Left kidney (tissue), 2 donors: ENCODE measurements around the gene SEZ6. TPM values are rescaled to one million over a fixed set of nuclear protein-coding genes. Genes with fewer than 3 reads are reported as not detected.

Experiments used
- DNase-seq: peaks from one replicate; pipeline ENCODE4 v3.0.0-alpha.2; 2013
- polyA plus RNA-seq: library from polyadenylated mRNA; unstranded; fragments of 120-200 nt; gene quantifications from one replicate; pipeline ENCODE4 v1.2.1, GENCODE V29; 2013; ENCODE audit not compliant: insufficient read length

Gene SEZ6
- polyA plus RNA-seq, 1 donor: 0.63 TPM

DNA sequence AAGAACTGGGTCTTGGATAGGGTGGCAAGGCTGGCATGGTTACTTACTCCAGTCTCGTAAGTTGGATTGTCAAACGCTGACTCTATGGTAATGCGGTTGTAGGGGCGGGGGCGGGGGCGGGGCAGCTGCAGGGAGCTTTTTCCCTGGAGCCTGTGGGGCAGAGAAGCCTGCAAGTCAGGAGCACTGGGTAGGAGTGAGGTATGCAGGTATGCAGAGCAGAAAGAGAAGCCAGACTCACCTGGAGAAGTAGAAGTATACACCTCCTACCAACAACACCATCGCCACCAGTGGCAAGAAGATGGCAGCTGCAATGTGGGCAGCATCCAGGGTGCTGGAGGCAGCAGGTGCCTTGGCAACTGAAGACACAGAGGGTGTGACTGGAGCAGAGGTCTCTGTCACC, 49.7 kb downstream of the SEZ6 start:
- DNase-seq: no peak

DNA sequence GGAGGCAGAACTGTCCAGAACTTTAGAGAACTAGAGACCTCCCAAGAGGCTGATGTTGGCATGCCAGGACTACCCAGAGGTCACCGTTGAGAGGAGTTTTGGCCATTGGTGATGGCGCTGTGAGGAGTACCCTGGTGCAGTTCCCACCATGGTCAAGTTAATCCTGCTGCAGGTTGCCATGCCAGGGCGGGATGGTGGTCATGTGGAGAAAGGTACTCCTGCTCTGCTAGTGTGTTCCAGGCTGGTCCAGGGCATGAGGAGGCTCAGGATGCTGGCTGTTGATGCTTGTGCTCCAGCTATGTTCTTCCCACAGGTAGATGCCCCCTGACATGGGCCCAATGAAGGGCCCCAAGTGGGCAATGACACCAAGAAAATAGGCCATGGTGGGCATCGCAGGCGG, 50.4 kb downstream of the SEZ6 start:
- no peak for DNase-seq

DNA sequence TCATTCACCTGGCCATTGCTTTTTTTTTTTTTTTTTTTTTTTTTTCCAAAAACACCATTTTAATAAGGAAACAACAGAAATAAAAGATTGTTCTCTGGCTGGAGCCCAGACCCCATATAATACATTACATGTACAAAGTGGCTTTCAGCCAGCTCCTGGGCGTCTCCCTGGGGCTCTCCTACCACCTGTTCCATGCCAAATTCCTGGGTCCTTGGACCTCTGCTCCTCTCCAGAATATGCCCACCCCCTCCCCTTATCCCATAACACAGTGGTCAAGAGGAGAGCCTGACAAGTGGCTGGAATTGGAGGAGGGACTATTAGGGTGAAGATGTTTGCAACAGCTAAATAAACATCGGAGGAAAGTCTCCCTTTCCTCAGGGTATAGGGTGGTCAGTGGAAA, 50.9 kb downstream of the SEZ6 start:
- no peak for DNase-seq

DNA sequence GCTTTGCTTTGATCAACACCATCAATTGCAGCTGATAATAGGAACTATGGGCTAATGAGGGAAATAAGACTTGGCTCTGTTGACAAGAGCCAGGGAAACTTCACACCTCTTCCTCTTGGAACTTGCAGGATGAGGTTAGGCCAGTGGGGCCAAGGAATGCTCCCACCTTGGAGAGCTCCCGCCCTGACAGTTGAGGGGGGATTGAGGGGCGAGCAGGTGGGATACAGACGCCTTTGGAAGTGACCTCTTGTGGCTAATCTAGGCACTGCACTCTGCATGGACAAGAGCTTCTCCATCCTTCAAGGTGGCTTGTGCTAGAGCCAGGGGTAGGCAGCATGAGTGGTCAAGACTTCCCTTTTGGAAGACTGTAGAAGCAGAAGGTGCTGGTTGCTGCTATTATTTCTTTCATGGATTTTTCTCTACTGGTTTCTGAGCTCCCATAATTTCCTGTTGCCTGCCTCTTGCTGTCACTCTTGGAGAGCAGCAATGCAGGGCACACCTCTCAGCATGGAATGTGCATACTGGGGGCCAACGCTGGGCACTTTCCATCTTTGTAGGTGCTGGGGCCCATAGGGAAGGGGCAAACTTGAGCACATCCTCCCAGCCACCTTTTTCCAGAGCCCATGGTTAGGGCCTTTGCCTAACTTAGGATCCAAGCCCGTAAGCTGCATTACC, 52.3 kb downstream of the SEZ6 start:
- peak; percentile 52 for DNase-seq

DNA sequence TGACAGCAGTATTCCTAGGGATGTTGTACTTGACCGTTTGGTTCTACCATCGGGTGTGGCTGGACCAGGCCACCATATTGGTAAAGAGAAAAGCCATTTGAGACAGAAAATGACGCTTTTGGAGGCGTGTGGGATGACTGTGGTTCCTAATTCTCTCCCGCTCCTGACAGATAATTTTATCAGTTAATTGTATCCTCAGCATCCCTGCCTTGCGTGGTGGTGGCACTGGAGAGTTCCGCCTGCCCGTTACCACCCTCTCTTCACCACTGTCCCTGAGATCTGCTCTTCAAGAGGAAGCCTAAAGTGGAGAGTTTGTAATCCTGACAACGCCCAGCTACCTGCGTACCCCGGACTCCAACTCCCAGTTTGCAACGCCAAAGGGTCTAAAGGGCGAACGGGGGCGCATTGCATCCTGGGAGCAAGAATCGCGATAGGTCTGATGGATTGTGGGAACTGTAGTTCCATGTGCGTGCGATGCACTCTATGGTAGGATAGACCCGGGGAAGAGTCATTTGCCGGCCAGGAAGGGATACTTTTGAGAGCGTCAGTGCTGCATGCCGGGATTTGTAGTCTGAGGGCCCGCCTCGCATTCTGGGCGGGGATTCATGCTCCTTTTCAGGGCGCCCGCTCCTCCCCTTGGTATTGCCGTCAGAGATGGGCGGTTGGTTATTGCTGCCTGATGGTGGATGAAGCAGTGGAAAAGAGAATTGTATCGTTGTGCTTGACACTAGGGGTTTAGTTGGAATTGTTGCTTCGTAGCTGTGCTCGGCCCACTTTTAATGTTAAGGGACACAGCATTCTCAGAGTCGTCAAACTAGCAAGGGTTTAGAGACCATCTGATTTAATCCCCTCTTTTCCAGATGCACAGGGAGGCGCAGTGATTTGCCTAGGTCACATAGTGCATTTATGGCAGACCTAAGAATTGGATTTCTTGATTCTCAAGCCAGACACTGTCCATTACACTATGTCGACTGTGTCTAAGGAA, 53.5 kb downstream of the SEZ6 start:
- DNase-seq: peak; percentile 99

DNA sequence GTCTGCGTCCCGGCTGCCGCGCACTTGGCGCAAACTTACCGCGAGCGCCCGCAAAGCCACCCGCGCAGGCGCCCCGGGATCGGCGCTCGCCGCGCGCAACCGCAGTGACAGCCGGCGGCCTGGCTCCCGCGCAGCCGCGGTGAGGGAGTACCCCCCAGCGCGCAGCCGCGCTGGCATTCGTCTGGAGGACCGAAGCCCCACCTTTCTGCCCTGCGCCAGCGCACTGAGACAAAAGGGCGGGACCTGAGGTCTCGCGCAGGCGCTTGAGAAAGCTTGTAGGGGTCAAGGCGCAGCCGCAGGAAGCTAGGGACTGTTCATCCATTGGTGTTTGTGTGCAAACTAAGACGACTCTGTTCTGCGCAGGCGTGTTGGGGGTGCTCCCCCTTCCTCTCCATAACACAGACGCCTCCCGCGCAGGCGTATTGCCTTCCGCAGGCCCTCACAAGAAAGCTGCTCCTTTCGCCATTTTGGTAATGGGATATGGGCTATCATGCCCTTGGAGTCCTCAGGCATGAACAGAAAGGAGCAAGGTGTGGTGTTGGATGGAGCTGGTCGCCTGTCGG, 54.3 kb downstream of the SEZ6 start, which contains the start of gene PHF12:
Gene PHF12 (minus strand): TSS at position 91 of the 563 bp plus-strand sequence. CDS start 558 bp downstream, outside the sequence.
- peak; percentile 100 for DNase-seq

DNA sequence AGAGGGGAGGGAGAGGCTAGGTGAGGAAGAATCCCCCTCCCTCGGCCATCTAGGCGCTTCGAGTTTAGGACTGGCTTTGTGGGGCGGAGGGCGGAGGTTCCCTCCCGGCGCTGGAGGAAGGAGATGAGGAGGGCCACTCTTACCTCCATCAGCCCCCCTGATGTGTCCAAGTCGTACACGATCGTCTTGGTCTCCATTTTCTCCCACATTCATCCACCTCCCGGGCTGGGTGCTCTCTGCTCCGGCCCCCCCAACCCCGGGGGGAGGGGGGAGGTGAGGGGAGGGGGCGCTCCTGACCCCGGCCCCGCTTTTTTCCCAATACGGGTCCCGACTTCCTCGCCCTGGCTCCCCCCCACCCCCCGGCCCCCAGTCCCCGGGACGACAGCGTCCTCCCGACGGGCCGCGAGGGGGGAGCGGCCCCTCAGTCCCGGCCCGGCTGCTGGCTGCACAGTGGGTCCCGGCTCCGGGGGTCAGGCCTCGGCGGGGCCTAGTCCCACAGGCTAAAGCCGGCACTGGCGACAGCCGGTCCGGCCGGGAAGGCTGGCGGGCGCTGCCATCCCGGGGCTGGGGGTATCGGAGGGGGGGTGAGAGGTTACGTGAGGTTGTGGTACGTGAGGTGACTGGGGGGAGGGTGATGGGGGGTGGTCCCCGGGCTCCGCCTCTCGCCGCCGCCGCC, 54.9 kb downstream of the SEZ6 start:
- DNase-seq: no peak

DNA sequence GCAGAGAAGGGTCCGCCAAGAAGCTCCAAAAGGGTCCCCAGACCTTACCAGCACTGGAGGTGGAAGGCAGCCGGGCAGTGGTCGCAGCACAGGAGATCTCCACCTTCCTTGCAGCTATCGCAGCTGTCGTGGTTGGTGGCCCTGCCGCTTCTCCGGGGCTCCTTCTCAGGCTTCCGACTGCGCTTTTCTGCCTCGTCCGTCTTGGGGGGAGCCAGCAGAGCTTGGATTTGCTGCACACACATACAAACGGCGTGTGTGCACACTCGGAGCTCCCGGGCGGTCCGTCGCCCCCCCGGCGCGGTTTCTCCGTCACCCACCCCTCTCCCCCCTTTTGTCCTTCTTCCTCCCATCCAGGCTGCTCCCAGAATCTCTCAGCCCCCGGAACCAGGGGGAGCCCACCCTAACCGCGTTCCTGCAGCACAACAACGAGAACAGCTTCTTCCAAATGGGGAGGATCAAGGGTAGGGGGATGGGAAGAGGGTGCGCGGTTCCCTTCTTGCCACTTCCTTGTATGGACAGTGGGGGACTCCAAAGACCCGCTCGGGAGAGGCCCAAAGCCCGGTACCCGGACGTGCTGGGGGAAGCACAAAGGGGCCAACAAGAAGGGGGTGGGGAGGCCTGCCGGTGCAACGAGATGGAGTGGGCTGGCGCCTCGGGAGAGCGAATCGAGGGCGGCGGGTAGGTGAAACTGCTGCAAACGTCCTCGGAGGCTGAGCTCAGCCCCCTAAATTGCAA, 55.6 kb downstream of the SEZ6 start:
- DNase-seq: peak; percentile 49

DNA sequence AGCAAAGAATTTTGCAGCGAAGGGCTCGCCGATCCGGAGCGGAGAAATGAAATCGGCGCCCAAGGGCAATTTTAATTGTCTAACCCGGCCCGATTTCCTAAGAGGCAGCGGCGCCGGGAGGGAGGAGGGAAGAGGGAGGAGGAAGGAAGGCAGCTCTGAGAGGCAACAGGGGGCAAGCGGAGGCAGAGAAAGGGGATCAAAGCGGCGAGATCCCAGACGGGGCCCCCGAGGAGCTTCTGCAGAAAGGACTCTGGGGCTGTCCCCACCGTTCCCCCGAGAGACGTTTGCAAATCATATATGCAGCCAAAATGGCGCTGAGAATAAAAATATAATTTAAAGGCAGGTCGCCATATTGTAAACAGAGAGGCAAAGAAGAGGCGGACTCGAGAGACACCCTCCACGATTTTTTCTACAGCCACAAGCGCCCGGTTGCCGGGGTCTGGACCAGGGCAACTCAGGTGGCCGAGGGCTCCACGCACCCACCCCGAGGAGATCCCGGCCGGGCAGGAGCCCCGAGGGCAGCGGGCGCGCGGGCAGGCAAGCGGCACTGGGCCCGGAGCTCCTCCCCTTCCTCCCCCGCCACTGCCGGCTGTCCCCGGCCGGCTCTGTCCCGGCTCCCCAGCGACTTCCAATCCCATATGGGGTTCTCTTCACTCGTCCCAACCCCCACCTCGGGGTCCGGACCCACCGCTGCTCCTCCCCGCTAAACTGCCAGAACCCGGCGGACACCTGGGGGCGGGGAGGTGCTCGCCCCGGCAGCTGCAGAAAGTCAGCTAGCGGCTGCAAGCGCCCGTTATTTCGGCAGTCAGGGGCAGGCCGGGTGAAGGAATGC, 56.4 kb downstream of the SEZ6 start:
- peak; percentile 56 for DNase-seq

DNA sequence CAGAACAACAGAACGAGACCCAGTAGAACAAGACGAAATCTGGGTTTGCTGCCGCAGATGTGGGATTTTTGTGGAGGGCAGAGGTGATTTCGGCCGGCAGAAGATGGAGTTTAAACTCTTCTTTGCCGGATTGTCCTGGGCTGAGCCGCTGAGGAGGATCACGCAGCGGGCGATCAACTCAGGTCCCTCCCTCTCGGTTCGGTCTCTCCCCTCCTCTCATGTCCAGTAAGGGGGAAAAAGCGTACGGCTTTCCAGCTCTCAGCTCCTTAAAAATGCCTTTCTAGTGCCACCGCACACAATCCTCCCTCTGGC, 57.0 kb downstream of the SEZ6 start:
- no peak for DNase-seq

DNA sequence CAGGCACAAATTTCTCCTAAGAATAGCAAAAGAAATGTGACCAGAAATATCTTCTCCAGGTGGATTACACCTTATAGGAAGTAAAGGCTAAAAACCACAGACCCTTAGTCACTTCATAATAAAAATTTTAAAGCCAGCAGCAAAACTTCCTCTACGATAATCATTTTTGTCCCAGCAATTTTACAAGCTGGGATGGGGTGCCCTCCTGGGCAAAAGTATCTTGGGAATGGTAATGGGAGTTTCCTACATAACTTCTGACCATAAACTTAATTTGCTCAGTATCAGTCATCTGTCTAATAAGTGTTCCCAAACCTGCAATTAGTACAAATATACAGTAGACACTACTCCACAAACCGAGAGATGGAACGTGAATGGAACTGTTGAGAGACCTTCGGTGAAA, 57.5 kb downstream of the SEZ6 start:
- no peak for DNase-seq

DNA sequence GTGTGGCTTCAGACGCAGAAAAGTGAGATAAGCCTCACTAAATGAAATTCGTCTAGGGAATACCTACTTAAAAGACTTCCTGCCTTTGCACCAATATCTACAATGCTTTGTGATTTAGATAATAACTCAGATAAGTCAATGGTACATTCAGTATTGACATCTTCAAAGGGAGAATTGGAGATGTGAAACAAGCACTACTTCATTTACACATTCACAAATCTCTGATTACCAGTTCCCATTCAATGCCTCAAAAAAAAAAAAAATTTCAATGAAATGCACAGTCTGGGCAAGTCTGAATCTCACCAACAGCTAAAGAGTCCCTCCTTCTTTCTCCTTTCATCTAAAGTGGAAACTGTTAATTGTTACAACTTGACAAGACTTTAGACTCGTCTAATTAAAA, 58.2 kb downstream of the SEZ6 start:
- no peak for DNase-seq

DNA sequence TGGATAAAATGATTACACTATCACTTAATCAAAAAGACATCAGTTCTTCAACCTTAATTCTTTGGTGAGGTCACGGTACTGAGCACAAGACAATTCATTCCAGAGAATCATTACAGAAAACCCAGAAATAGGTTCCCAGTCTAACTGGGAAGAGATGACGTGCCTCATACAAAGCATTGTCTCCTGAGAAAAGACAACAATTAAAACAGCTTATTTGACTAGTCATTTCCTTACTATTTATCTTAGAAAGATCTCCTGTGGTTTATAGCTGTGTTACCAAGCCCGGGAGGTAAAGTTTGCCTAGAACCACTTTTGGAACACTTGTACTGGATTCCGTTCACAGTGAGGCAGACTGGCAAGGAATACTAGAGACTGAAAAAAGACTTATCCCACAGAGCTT, 59.6 kb downstream of the SEZ6 start:
- no peak for DNase-seq

DNA sequence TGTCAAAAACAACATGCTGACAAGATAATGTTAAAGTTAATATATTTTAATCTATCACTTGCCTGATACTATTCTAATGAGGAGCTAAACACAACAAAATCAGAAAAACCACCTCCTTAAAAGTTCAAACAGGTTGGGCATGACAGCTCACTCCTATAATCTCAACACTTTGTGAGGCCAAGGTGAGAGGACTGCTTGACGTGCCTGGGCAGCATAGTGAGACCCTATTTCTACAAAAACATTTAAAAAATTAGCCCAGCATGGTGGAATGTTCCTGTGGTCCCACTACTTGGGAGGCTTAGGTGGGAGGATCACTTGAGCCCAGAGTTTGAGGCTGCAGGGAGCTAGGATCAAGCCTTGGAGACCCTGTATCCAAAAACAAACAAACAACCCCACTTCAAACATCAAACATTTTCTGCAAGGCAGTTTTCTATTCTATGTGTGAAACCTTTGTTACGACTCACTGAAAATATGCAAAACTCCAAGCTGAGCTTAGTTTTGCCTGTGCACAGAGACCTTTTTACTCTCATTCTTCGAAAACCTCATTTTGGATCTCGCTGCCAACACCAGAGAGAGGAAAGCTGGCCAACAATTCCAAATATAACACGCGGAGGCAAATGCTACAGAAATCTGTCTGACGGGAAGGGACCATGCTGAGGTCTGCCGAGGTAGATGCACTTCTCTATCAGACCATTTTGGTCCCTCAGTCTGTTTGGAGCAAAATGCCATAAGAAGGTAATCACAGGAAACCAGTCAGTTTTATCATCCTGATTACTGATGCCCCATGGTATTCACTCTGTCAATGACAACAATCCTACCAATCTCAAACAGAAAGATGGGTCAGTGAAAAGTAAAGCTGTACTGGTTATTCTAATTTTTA, 60.7 kb downstream of the SEZ6 start:
- DNase-seq: no peak

DNA sequence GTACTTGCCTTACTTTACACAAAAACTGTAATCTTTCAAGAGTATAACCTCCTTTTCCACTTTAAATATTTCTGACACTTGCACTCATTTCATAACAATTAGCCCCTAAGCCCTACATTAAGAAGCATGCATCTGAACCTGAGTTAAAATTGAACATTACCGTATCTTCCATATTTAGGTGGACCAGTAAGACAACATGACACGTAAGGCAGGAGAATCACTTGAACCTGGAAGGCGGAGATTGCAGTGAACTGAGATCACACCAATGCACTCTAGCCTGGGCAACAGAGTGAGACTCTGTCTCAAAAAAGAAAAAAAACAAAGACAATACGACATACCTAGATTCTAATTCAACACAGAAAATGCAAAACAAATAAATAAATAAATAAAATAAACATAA, 61.5 kb downstream of the SEZ6 start:
- no peak for DNase-seq

DNA sequence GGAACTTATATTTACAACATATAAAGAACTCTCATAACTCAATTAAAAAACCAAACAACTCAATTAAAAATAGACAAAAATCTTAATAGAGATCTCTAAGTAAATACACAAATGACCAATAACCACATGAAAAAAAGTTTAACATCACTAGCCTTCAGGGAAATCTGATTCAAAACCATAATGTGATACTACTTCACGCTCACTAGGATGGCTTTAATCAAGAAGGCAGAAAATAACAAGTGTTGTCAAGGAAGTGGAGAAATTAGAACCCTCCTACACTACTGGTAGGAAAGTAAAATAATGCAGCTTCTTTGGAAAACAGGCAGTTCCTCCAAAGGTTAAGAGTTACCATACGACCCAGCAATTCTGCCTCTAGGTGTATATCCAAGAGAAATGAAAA, 62.9 kb downstream of the SEZ6 start:
- no peak for DNase-seq

DNA sequence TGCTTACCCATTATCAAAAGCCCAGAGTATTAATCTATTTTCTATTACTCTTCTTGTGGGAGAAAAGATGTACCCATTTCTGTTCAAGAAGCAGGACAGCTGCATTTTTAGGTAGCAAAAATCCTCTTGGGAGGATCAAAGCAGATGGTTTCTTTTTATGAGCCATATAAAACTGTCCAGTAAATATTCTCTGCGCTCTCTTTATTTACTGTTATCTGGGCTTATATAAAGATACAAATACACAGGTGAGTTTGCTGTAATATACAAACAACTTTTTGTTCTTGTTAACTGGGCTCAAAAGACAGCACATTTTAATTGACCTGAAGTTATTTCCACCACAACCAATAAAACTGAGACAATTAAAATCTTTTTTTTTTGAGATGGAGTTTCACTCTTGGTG, 64.6 kb downstream of the SEZ6 start:
- no peak for DNase-seq

DNA sequence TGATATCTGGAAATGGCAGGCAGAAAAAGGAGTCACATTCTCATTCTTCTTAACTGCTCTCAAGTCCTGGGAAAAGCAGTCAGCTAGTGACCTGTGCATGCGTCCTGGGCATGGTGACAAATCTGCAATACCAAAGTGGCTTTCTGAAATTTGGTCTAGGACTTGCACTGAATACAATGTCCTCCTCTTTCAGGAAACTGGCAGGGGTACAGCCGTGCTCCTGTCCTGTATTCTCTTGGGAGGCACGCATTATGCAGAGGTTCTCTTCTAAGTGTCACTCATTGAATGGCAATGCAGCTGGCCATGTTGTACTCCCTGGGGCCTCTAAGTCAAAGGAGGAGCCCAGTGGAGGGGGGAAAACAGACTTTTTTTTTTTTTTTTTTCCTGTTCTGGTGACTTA, 65.2 kb downstream of the SEZ6 start:
- DNase-seq: no peak

DNA sequence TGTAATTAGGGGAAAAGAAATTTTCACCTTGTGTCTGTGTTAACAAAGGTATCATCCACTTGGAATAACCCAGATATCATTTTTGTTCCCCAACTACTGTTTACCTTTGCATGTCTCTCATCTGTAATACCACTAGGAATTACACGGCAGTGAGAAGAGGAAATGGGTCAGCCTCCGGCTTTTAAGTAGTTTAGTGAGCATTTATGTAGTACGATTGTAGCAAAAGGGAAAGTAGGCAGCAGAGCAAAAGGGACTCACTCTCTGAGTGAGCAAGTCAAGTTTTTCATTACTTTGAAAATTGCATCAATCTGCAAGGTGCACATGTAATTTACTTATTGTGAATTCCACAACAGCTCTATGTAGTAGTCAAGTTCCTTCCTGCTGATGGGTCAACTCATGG, 65.7 kb downstream of the SEZ6 start:
- DNase-seq: no peak

DNA sequence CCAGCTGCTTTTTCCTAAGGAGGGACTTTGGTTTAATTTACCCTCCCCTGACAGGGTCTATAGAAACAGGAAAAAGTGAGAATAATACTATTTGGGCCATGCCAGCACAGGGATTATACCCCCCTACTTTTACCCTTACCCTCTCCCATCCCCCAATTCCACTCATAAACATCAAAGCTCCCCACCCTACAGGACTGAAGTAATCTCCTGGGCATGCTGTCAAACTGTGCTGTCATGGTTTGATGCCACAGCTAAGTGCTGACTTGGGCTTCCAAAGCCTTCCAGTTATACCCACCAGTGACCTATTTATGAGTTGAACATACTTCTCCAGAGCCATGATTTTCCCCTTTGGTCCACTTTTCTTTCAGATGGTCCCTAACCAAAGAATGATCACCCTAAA, 67.3 kb downstream of the SEZ6 start:
- DNase-seq: no peak
